Tibial nerve (tissue), 4 donors: Measurements from ENCODE around the gene VGLL4. TPM values are rescaled to one million over a fixed set of nuclear protein-coding genes. Genes with fewer than 3 reads are reported as not detected.
A peak's percentile ranks its signal among the peaks of the same experiment; 100 is the strongest.

ENCODE experiments used
- DNase-seq, 2 donors: peaks; one replicate each; pipeline ENCODE4 v3.0.0-alpha.2; 2019; ENCODE audit warnings: low spot score in 2 of 2
- H3K27ac ChIP-seq, 4 donors: fragments of 200-600 bp; sonication (generic) in 3 of 4; one replicate each; pipeline ENCODE4 v1.5.1; 2017 to 2019; ENCODE audit warnings: mild to moderate bottlenecking in 1 of 4
- H3K27me3 ChIP-seq, 2 donors: fragments of 200-600 bp; sonication (generic) in 1 of 2; one replicate each; pipeline versions ENCODE4 v1.5.1 to v1.6.0; 2017 to 2019
- H3K36me3 ChIP-seq, 3 donors: fragments of 200-600 bp; sonication (generic); one replicate each; pipeline ENCODE4 v1.5.1; 2018 to 2019
- H3K4me1 ChIP-seq, 4 donors: fragments of 200-600 bp; sonication (generic) in 3 of 4; one replicate each; pipeline ENCODE4 v1.5.1; 2017 to 2019
- H3K4me3 ChIP-seq, 4 donors: fragments of 200-600 bp; sonication (generic) in 3 of 4; one replicate each; pipeline ENCODE4 v1.5.1; 2017 to 2019; ENCODE audit warnings: mild to moderate bottlenecking in 1 of 4, moderate library complexity in 1 of 4
- H3K9me3 ChIP-seq, 4 donors: fragments of 200-600 bp; sonication (generic) in 3 of 4; one replicate each; pipeline ENCODE4 v1.5.1; 2017 to 2019
- CTCF ChIP-seq, 5 experiments: fragments of 200-600 bp in 3 of 5; fragments of 450-650 bp in 2 of 5; sonication (generic) in 3 of 5; IDR thresholded peaks; one replicate each; pipeline ENCODE4 v1.5.1; 2016 to 2019; ENCODE audit warnings: antibody characterized with exemption in 5 of 5, mild to moderate bottlenecking in 3 of 5, moderate library complexity in 2 of 5
- EP300 ChIP-seq, 2 donors: sonication (generic); formaldehyde crosslinking; IDR thresholded peaks; one replicate each; pipeline ENCODE4 v1.6.1; 2017; ENCODE audit warnings: antibody characterized with exemption in 2 of 2, mild to moderate bottlenecking in 1 of 2
- POLR2A ChIP-seq, 2 donors: fragments of 450-650 bp; IDR thresholded peaks; one replicate each; pipeline ENCODE4 v1.6.1; 2017; ENCODE audit warnings: antibody characterized with exemption in 2 of 2, mild to moderate bottlenecking in 2 of 2, moderate library complexity in 2 of 2
- WGBS, 2 donors: methylation state at CpG; one replicate each; pipeline ENCODE4 v1.1.5; 2018; 5-methylcytosine and 5-hydroxymethylcytosine counted together
- total RNA-seq, 4 donors: library from RNA; depleted of rRNA; stranded (reverse); fragments of >200 nt; gene quantifications; one replicate each; pipeline ENCODE4 v1.1.0, GENCODE V29; 2016

VGLL4 gene
- total RNA-seq, 4 donors from 2014 or later, result 106 to 205 (median 110) TPM

DNA sequence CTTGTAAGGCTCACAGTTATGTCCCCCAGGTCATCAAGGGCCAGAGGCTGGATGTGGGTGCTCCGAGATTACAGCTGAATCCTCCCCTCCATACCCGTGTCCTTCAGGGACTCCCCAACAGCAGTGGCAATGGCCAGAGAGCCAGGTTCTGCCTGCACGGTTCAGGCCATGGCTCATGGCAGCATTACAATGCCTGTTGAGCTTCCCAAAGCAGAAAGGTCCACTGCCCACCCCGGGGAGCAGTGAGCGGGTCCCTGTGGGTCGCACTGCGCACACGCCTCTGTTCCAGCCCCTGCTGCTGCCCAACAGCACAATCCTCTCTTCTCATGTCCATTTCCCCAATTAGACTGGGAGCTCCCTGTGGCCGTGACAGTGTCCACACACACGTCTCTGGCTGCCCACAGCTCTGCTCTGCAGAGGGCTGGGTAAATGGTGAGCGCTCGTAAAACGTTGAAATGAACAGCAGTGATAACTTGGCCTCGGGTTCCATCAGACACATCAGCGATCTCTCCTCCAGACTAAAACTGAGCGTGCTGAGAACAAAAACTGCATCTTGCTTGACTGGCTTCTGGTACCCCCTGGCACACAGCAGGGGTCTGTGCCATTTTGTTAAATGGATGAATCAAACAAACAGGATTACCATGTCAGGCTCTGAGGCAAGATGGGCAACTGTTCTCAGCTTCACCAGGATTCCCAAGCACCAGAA lies 80.4 kb downstream of the VGLL4 start:
- no peaks in the 10 kb centered on the region for H3K9me3 ChIP-seq
- H3K27ac ChIP-seq, result peak overlapping the region in 2 of 4 donors; percentile 83 to 97
- H3K27me3 ChIP-seq, result no peaks in the 10 kb centered on the region
- peaks cover 3 to 96% (median 59%) of the 10 kb centered on the region in 4 donors for H3K4me1 ChIP-seq
- no peak for TF ChIP-seq EP300 (IDR thresholded peaks at IDR 0.05)
- no peak for TF ChIP-seq POLR2A (IDR thresholded peaks at IDR 0.05)
- TF ChIP-seq CTCF (IDR thresholded peaks at IDR 0.05), result no peak
- 92 to 95% methylated on average over 14 to 15 of the region's 16 CpGs for WGBS, 2 donors
- peaks cover 0 to 60% (median 4%) of the 10 kb centered on the region in 3 donors for H3K36me3 ChIP-seq
- no peak overlapping the region for H3K4me3 ChIP-seq
- DNase-seq, result no peak

DNA sequence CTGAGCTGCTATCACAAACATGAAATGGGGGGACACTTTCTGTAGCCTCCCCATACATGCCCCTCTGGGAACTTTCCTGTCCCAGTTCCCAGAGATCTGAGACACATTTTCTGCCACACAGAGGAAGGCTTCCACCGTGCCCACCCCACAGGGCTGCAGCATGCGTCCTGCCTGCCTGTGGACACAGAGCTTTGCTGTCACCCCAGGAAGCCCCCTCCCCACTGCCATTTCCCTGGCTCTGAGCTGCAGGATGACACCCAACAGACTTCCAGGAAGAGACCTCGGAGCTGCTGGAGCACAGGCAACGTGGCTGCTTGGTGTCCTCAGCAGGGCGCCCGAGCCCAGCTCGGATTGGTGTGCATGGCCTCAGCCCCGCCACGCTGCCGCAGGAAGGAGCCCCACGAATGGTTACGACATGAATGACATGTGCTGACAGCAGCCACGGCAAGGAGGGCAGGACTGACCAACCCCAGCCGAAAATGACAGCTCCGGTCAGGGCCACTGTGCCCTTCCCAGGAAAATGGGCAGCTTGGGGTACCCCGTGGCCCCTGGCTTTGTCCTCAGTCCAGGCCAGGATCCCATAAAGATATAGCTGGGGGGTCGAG lies 81.3 kb downstream of the VGLL4 start:
- TF ChIP-seq POLR2A (IDR thresholded peaks at IDR 0.05) (no peak), EP300 (IDR thresholded peaks at IDR 0.05) (no peak), CTCF (IDR thresholded peaks at IDR 0.05) (no peak)
- DNase-seq, result no peak
- Histone ChIP-seq H3K27me3 (no peaks in the 10 kb centered on the region), H3K4me3 (no peak overlapping the region), H3K9me3 (no peaks in the 10 kb centered on the region), H3K27ac (peak overlapping the region in 3 of 4 donors; percentile 60 to 97 (median 83)), H3K4me1 (peaks cover 3 to 96% (median 60%) of the 10 kb centered on the region in 4 donors), H3K36me3 (peaks cover 0 to 69% (median 4%) of the 10 kb centered on the region in 3 donors)
- 83 to 89% methylated on average over 13 to 15 of the region's 17 CpGs for WGBS, 2 donors

- no peaks in the 10 kb centered on the region for H3K27me3 ChIP-seq
- no peak overlapping the region for H3K4me3 ChIP-seq
- H3K9me3 ChIP-seq, result no peaks in the 10 kb centered on the region
- 60 to 65% methylated on average over 12 of the region's 12 CpGs for WGBS, 2 donors
- no peak for TF ChIP-seq CTCF (IDR thresholded peaks at IDR 0.05)
- H3K4me1 ChIP-seq, result peaks cover 3 to 98% (median 69%) of the 10 kb centered on the region in 4 donors
- H3K36me3 ChIP-seq, result peaks cover 0 to 62% (median 4%) of the 10 kb centered on the region in 3 donors
- peak overlapping the region; percentile 9 to 97 (median 72) for H3K27ac ChIP-seq
- DNase-seq, result no peak
Observed at GRCh38 chr3:11560746-11561145, 83.0 kb downstream of the VGLL4 start.

- H3K27ac ChIP-seq, result peak overlapping the region; percentile 9 to 97 (median 50)
- peaks cover 0 to 61% (median 4%) of the 10 kb centered on the region in 3 donors for H3K36me3 ChIP-seq
- 38 to 42% methylated on average over 15 of the region's 15 CpGs for WGBS, 2 donors
Observed at GRCh38 chr3:11559816-11560633, 83.7 kb downstream of the VGLL4 start.

More at GRCh38 chr3:11559816-11560633, 83.7 kb downstream of the VGLL4 start:
- Histone ChIP-seq H3K4me3 (no peak overlapping the region), H3K9me3 (no peaks in the 10 kb centered on the region), H3K27me3 (no peaks in the 10 kb centered on the region), H3K4me1 (peaks cover 3 to 98% (median 73%) of the 10 kb centered on the region in 4 donors)
- DNase-seq, result no peak
- TF ChIP-seq CTCF (IDR thresholded peaks at IDR 0.05) (no peak), POLR2A (IDR thresholded peaks at IDR 0.05) (no peak), EP300 (IDR thresholded peaks at IDR 0.05) (no peak)
